HCT116 (cell line): ENCODE measurements around the gene KCTD19. TPM values are rescaled to one million over a fixed set of nuclear protein-coding genes. Genes with fewer than 3 reads are reported as not detected.

Experiments used
- ATAC-seq: fragments of 200-7000 bp; cut with Tn5 transposase; 2 replicates; pipeline ENCODE4 v1.9.1; 2020; ENCODE audit warnings: mild to moderate bottlenecking, moderate library complexity
- BruUV-seq: library from RNA; stranded (reverse); fragments of 400-500 nt; replicated peaks from 2 replicates; lab custom pipeline; 2021; lab: Mats Ljungman, UMichigan
- CTCF ChIA-PET: fragments of 300-600 bp; sonication (Branson Sonifier 250); formaldehyde crosslinking; loops from one replicate; lab custom pipeline; 2021; ENCODE audit warnings: antibody characterized with exemption; lab: Charles Lee
- POLR2A ChIA-PET: fragments of 300-600, 350-600 bp; sonication (Branson Sonifier 250); formaldehyde crosslinking; loops from one replicate; lab custom pipeline; 2021; ENCODE audit warnings: antibody characterized with exemption; lab: Charles Lee
- RAD21 ChIA-PET, 2 experiments: fragments of 300-600 bp; sonication (Branson Sonifier 250); formaldehyde crosslinking; loops; one replicate each; lab custom pipeline; 2023; ENCODE audit warnings: low total read pairs in 2 of 2; ENCODE audit not compliant: uncharacterized antibody in 2 of 2, unreplicated experiment in 2 of 2, low non-redundant PET in 1 of 2; lab: Charles Lee
- DNase-seq: peaks from one replicate; pipeline ENCODE4 v3.0.0-alpha.2; 2010; ENCODE audit warnings: low read depth, low spot score
- H2AFZ ChIP-seq: fragments of 200-600 bp; shearing (Covaris generic), sonication (generic); 2 replicates; pipeline ENCODE4 v1.6.1; 2017; ENCODE audit warnings: low read depth, mixed run types, mixed read lengths, antibody characterized with exemption, low read length; ENCODE audit not compliant: poor library complexity, severe bottlenecking
- H3K27ac ChIP-seq: 2 replicates; pipeline ENCODE4 v1.5.1; 2012; ENCODE audit warnings: low read depth, low read length
- H3K27me3 ChIP-seq: fragments of 200-600 bp; sonication (generic); 2 replicates; pipeline ENCODE4 v1.6.1; 2016; ENCODE audit warnings: mixed run types, low read length, mixed read lengths; ENCODE audit not compliant: insufficient read depth
- H3K36me3 ChIP-seq, 2 experiments: fragments of 200-500 bp in 1 of 2; fragments of 200-600 bp in 1 of 2; sonication (Bioruptor generic) in 1 of 2; sonication (generic) in 1 of 2; 2 replicates each; pipeline versions ENCODE4 v1.5.1 to v1.6.1; 2014 to 2016; ENCODE audit warnings: low read length in 2 of 2, inconsistent platforms in 1 of 2, mixed read lengths in 1 of 2, mixed run types in 1 of 2; ENCODE audit not compliant: insufficient read depth in 2 of 2, control insufficient read depth in 1 of 2
- H3K4me1 ChIP-seq, 2 experiments: fragments of 200-600 bp in 1 of 2; sonication (generic) in 1 of 2; 2 replicates each; pipeline versions ENCODE4 v1.5.1 to v1.6.1; 2012 to 2017; ENCODE audit warnings: low read length in 2 of 2, inconsistent platforms in 1 of 2, mild to moderate bottlenecking in 1 of 2, mixed read lengths in 1 of 2, mixed run types in 1 of 2, moderate library complexity in 1 of 2; ENCODE audit not compliant: insufficient read depth in 2 of 2, control insufficient read depth in 1 of 2
- H3K4me2 ChIP-seq: fragments of 200-600 bp; sonication (generic); 2 replicates; pipeline ENCODE4 v1.6.1; 2017; ENCODE audit warnings: mixed run types, low read length, mixed read lengths
- H3K4me3 ChIP-seq, 2 experiments: fragments of 200-600 bp in 1 of 2; sonication (generic) in 1 of 2; replicated peaks in 1 of 2; 2 replicates each; pipeline ENCODE4 v1.5.1; 2011 to 2016; ENCODE audit warnings: low read length in 2 of 2, control low read depth in 1 of 2, low read depth in 1 of 2, mild to moderate bottlenecking in 1 of 2, mixed read lengths in 1 of 2, mixed run types in 1 of 2
- H3K79me2 ChIP-seq: fragments of 200-600 bp; sonication (generic); 2 replicates; pipeline ENCODE4 v1.6.1; 2017; ENCODE audit warnings: mild to moderate bottlenecking, mixed run types, low read length, moderate library complexity, mixed read lengths; ENCODE audit not compliant: insufficient read depth
- H3K9ac ChIP-seq: fragments of 200-600 bp; sonication (generic); 2 replicates; pipeline ENCODE4 v1.6.1; 2016; ENCODE audit warnings: low read length, mixed read lengths
- H3K9me2 ChIP-seq: fragments of 200-600 bp; sonication (generic), shearing (Covaris generic); 2 replicates; pipeline ENCODE4 v1.6.1; 2017; ENCODE audit warnings: mixed run types, mild to moderate bottlenecking, moderate library complexity; ENCODE audit not compliant: insufficient read depth
- H3K9me3 ChIP-seq, 2 experiments: fragments of 200-500 bp in 1 of 2; fragments of 200-600 bp in 1 of 2; sonication (Bioruptor generic) in 1 of 2; sonication (generic) in 1 of 2; 2 replicates each; pipeline ENCODE4 v1.6.1; 2014 to 2017; ENCODE audit warnings: low read length in 2 of 2, mixed read lengths in 2 of 2, inconsistent platforms in 1 of 2, low read depth in 1 of 2, mild to moderate bottlenecking in 1 of 2, mixed run types in 1 of 2, moderate library complexity in 1 of 2; ENCODE audit not compliant: control insufficient read depth in 1 of 2, insufficient read depth in 1 of 2
- H4K20me1 ChIP-seq: fragments of 200-600 bp; sonication (generic), shearing (Covaris generic); 2 replicates; pipeline ENCODE4 v1.6.1; 2017; ENCODE audit warnings: mixed run types, mild to moderate bottlenecking, moderate library complexity; ENCODE audit not compliant: insufficient read depth
- ATF3 ChIP-seq: IDR thresholded peaks from 2 replicates; pipeline ENCODE4 v1.6.1; 2012
- CBX3 ChIP-seq: IDR thresholded peaks from 2 replicates; pipeline ENCODE4 v1.6.1; 2012; ENCODE audit warnings: low read depth
- CEBPB ChIP-seq: IDR thresholded peaks from 2 replicates; pipeline ENCODE4 v1.6.1; 2012; ENCODE audit warnings: low read depth
- CTCF ChIP-seq, 3 experiments: fragments of 200-600 bp in 1 of 3; sonication (generic) in 1 of 3; IDR thresholded peaks in 2 of 3; conservative IDR thresholded peaks in 1 of 3; 2 replicates each; pipeline ENCODE4 v1.5.1; 2012 to 2017; ENCODE audit warnings: low read depth in 2 of 3, low read length in 2 of 3, antibody characterized with exemption in 1 of 3, borderline replicate concordance in 1 of 3, control low read depth in 1 of 3, mild to moderate bottlenecking in 1 of 3, mixed read lengths in 1 of 3, mixed run types in 1 of 3, moderate library complexity in 1 of 3; ENCODE audit not compliant: insufficient read depth in 1 of 3
- ELF1 ChIP-seq: IDR thresholded peaks from 2 replicates; pipeline ENCODE4 v1.6.1; 2012; ENCODE audit warnings: low read depth, borderline replicate concordance
- EZH2 ChIP-seq: fragments of 200-600 bp; sonication (generic); IDR thresholded peaks from 2 replicates; pipeline ENCODE4 v1.6.1; 2017; ENCODE audit warnings: antibody characterized with exemption, mixed run types
- EZH2phosphoT487 ChIP-seq: fragments of 200-600 bp; IDR thresholded peaks from 2 replicates; pipeline ENCODE4 v1.6.1; 2018; ENCODE audit warnings: antibody characterized with exemption, borderline replicate concordance
- FOSL1 ChIP-seq: IDR thresholded peaks from 2 replicates; pipeline ENCODE4 v1.6.1; 2012; ENCODE audit warnings: low read depth
- MAX ChIP-seq: IDR thresholded peaks from 2 replicates; pipeline ENCODE4 v1.6.1; 2012
- POLR2A ChIP-seq: IDR thresholded peaks from 2 replicates; pipeline ENCODE4 v1.7.0; 2011; ENCODE audit warnings: borderline replicate concordance; ENCODE audit not compliant: insufficient read depth, insufficient read length; ENCODE audit errors: extremely low read depth
- POLR2AphosphoS5 ChIP-seq: IDR thresholded peaks from 2 replicates; pipeline ENCODE4 v1.6.1; 2011; ENCODE audit warnings: mild to moderate bottlenecking, low read depth, low read length, moderate library complexity
- RAD21 ChIP-seq: IDR thresholded peaks from 2 replicates; pipeline ENCODE4 v1.6.1; 2012; ENCODE audit warnings: low read depth, mild to moderate bottlenecking
- SIN3A ChIP-seq: IDR thresholded peaks from 2 replicates; pipeline ENCODE4 v1.6.1; 2012; ENCODE audit warnings: low read depth
- SP1 ChIP-seq: IDR thresholded peaks from 2 replicates; pipeline ENCODE4 v1.6.1; 2012; ENCODE audit warnings: low read depth
- SRF ChIP-seq: IDR thresholded peaks from 2 replicates; pipeline ENCODE4 v1.6.1; 2012; ENCODE audit warnings: low read depth
- TCF7L2 ChIP-seq: IDR thresholded peaks from 2 replicates; pipeline ENCODE4 v1.7.0; 2011; ENCODE audit warnings: borderline replicate concordance, inconsistent platforms; ENCODE audit not compliant: insufficient read depth, insufficient read length; ENCODE audit errors: extremely low read depth
- YY1 ChIP-seq: IDR thresholded peaks from 2 replicates; pipeline ENCODE4 v1.6.1; 2011; ENCODE audit warnings: low read length, low read depth, moderate library complexity, mild to moderate bottlenecking; ENCODE audit not compliant: insufficient replicate concordance; ENCODE audit errors: extremely low read depth
- ZNF274 ChIP-seq: fragments of 200-500 bp; sonication (Bioruptor generic); IDR thresholded peaks from 2 replicates; pipeline ENCODE4 v1.6.1; 2014; ENCODE audit warnings: mild to moderate bottlenecking, low read depth, low read length, inconsistent platforms
- intact Hi-C: fragments of 100-400 bp; cut with micrococcal nuclease; formaldehyde crosslinking; loops from 2 replicates; pipeline ENCODE4 v1.10.0; 2022
- total RNA-seq: library from RNA; stranded (reverse); gene quantifications from one replicate; pipeline ENCODE4 v1.2.1, GENCODE V29; 2021; ENCODE audit not compliant: unreplicated experiment
- TF ChIP-seq, protein P1 (sequence below): IDR thresholded peaks from 2 replicates; pipeline ENCODE4 v1.6.1; 2012; ENCODE audit warnings: low read depth

Gene KCTD19
- total RNA-seq, 1 experiment from 2014 or later, result not detected

- no peak overlapping the region for H3K4me2 ChIP-seq
- H3K9me3 ChIP-seq, result no peaks in the 10 kb centered on the region; a peak in 1 of 4 replicates
- ChIA-PET RAD21 (no interaction called here), CTCF (no interaction called here), POLR2A (no interaction called here)
- peaks cover 4 to 12% of the 10 kb centered on the region in 2 experiments for H3K4me1 ChIP-seq
- ATAC-seq (no peak), DNase-seq (no peak)
- H3K27ac ChIP-seq, result no peak overlapping the region
- no TSS peak for BruUV-seq
- no peak overlapping the region for H3K9ac ChIP-seq
- no peak overlapping the region for H2AFZ ChIP-seq
- H3K27me3 ChIP-seq, result no peaks in the 10 kb centered on the region
- H3K4me3 ChIP-seq, result no peak overlapping the region
- H3K9me2 ChIP-seq, result no peaks in the 10 kb centered on the region
- no peaks in the 10 kb centered on the region for H4K20me1 ChIP-seq
- no peaks in the 10 kb centered on the region for H3K79me2 ChIP-seq
- intact Hi-C loops, result no loop called here
- no peaks in the 10 kb centered on the region for H3K36me3 ChIP-seq
- TF ChIP-seq POLR2AphosphoS5, result no peak
- TF ChIP-seq, protein P1, sequence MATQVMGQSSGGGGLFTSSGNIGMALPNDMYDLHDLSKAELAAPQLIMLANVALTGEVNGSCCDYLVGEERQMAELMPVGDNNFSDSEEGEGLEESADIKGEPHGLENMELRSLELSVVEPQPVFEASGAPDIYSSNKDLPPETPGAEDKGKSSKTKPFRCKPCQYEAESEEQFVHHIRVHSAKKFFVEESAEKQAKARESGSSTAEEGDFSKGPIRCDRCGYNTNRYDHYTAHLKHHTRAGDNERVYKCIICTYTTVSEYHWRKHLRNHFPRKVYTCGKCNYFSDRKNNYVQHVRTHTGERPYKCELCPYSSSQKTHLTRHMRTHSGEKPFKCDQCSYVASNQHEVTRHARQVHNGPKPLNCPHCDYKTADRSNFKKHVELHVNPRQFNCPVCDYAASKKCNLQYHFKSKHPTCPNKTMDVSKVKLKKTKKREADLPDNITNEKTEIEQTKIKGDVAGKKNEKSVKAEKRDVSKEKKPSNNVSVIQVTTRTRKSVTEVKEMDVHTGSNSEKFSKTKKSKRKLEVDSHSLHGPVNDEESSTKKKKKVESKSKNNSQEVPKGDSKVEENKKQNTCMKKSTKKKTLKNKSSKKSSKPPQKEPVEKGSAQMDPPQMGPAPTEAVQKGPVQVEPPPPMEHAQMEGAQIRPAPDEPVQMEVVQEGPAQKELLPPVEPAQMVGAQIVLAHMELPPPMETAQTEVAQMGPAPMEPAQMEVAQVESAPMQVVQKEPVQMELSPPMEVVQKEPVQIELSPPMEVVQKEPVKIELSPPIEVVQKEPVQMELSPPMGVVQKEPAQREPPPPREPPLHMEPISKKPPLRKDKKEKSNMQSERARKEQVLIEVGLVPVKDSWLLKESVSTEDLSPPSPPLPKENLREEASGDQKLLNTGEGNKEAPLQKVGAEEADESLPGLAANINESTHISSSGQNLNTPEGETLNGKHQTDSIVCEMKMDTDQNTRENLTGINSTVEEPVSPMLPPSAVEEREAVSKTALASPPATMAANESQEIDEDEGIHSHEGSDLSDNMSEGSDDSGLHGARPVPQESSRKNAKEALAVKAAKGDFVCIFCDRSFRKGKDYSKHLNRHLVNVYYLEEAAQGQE, result no peak
- TF ChIP-seq TCF7L2, result no peak
- TF ChIP-seq SIN3A, result no peak
- TF ChIP-seq CTCF (IDR thresholded peaks at IDR 0.05 in 2 of 3, conservative IDR thresholded peaks at IDR 0.05 in 1 of 3; ENCODE audit: borderline replicate concordance in 1 of 3, insufficient read depth in 1 of 3, low read depth in 2 of 3, low read length in 2 of 3), result no peak
- TF ChIP-seq ELF1, result no peak
- no peak for TF ChIP-seq SRF
- TF ChIP-seq SP1, result no peak
- no peak for TF ChIP-seq RAD21
- TF ChIP-seq MAX, result no peak
- TF ChIP-seq EZH2phosphoT487, result no peak
- TF ChIP-seq EZH2, result no peak
- no peak for TF ChIP-seq CBX3
- TF ChIP-seq CEBPB, result no peak
- no peak for TF ChIP-seq FOSL1
- TF ChIP-seq YY1, result no peak
- no peak for TF ChIP-seq POLR2A
- no peak for TF ChIP-seq ZNF274
- no peak for TF ChIP-seq ATF3
Measured at GRCh38 chr16:67301080-67301782, 25.3 kb downstream of the KCTD19 start.
